ENCODE measurements around the gene CX3CR1. TPM values are rescaled to one million over a fixed set of nuclear protein-coding genes. Genes with fewer than 3 reads are reported as not detected.

Gene CX3CR1
- total and polyA plus RNA-seq, 2 of the 4 experiments (the other 2 are of a cell fraction), result not detected

GRCh38 chr3:39282057-39282456 is 2.2 kb upstream of the CX3CR1 start:
- no peak for ATAC-seq (ENCODE audit: low read depth)
- Histone ChIP-seq H3K4me3 (ENCODE audit: insufficient read depth, low read depth, low read length) (no peak overlapping the region), H4K20me1 (ENCODE audit: insufficient read depth, low read length) (no peaks in the 10 kb centered on the region), H4K91ac (ENCODE audit: insufficient read depth, low read depth, low read length) (no peak overlapping the region), H2BK15ac (ENCODE audit: low read depth, low read length) (no peak overlapping the region), H2AK5ac (ENCODE audit: low read depth, low read length) (no peak overlapping the region), H2BK20ac (ENCODE audit: low read depth, low read length) (no peak overlapping the region), H3K9ac (ENCODE audit: low read depth, low read length) (no peak overlapping the region), H4K8ac (ENCODE audit: low read depth in 2 of 2, low read length in 2 of 2) (no peak overlapping the region), H2BK5ac (ENCODE audit: low read depth, low read length, poor library complexity, severe bottlenecking) (no peak overlapping the region), H3K23ac (ENCODE audit: low read depth, low read length) (no peak overlapping the region), H3K27me3 (ENCODE audit: control insufficient read depth, insufficient read depth, low read length) (peaks cover 7% of the 10 kb centered on the region; the same call in 1 of the 2 replicates), H2AFZ (replicated peaks; ENCODE audit: low read length, poor library complexity) (peak overlapping the region; percentile 41), H3K27ac (ENCODE audit: insufficient read depth, low read length) (no peak overlapping the region), H3K9me1 (ENCODE audit: insufficient read depth, low read length) (no peaks in the 10 kb centered on the region), H3K4me1 (ENCODE audit: control insufficient read depth, insufficient read depth, low read length) (no peaks in the 10 kb centered on the region), H4K5ac (ENCODE audit: low read depth, low read length) (no peak overlapping the region), H3K56ac (ENCODE audit: extremely low read depth, insufficient read depth, low read length) (no peak overlapping the region), H3K4ac (ENCODE audit: low read depth, low read length) (no peak overlapping the region), H3K79me1 (ENCODE audit: low read depth in 1 of 2, low read length in 2 of 2) (no peaks in the 10 kb centered on the region), H3K14ac (replicated peaks; ENCODE audit: low read depth, low read length) (no peak overlapping the region), H3K9me3 (ENCODE audit: control insufficient read depth, insufficient read depth, low read length) (no peaks in the 10 kb centered on the region), H3K18ac (ENCODE audit: low read depth, low read length) (no peak overlapping the region), H3K36me3 (ENCODE audit: control insufficient read depth, insufficient read depth, low read length) (no peaks in the 10 kb centered on the region), H3K4me2 (ENCODE audit: low read depth, low read length) (no peak overlapping the region), H2AK9ac (replicated peaks; ENCODE audit: low read depth, low read length, poor library complexity) (no peak overlapping the region), H2BK120ac (ENCODE audit: low read depth, low read length) (no peak overlapping the region)
- CTCF ChIA-PET, result interaction anchor here (2.3 kb wide), 1 partner anchor 10 kb away, joined by 8 read pairs; no protein-coding TSS in a partner anchor
- intact Hi-C loops (cut with micrococcal nuclease), result no loop called here
- WGBS, 2 experiments (ENCODE audit: extremely low coverage in 2 of 2, insufficient read length in 1 of 2), result 83% methylated on average over 2 of the region's 6 CpGs; no CpG with 5 or more reads in 1 of the 2 experiments
- BruUV-seq (replicated peaks), result no TSS peak
- no peak for TF ChIP-seq RFX5 (IDR thresholded peaks at IDR 0.05; ENCODE audit: low read depth, low read length)
- TF ChIP-seq MXI1 (IDR thresholded peaks at IDR 0.05; ENCODE audit: borderline replicate concordance, low read depth, low read length), result no peak
- TF ChIP-seq ELK1 (IDR thresholded peaks at IDR 0.05; ENCODE audit: borderline replicate concordance, low read depth, low read length), result no peak
- TF ChIP-seq MAZ (IDR thresholded peaks at IDR 0.05; ENCODE audit: borderline replicate concordance, low read depth, low read length), result no peak
- TF ChIP-seq POLR2A (IDR thresholded peaks at IDR 0.05; ENCODE audit: low read depth, low read length), result no peak
- TF ChIP-seq, protein P1, sequence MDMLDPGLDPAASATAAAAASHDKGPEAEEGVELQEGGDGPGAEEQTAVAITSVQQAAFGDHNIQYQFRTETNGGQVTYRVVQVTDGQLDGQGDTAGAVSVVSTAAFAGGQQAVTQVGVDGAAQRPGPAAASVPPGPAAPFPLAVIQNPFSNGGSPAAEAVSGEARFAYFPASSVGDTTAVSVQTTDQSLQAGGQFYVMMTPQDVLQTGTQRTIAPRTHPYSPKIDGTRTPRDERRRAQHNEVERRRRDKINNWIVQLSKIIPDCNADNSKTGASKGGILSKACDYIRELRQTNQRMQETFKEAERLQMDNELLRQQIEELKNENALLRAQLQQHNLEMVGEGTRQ (IDR thresholded peaks at IDR 0.05; ENCODE audit: low read depth, low read length), result no peak
- no peak for TF ChIP-seq RAD21 (IDR thresholded peaks at IDR 0.05; ENCODE audit: low read length)
- no peak for TF ChIP-seq CHD1 (IDR thresholded peaks at IDR 0.05; ENCODE audit: low read depth, low read length)
- no peak for TF ChIP-seq CEBPB (IDR thresholded peaks at IDR 0.05; ENCODE audit: low read depth, low read length)
- TF ChIP-seq, protein P2, sequence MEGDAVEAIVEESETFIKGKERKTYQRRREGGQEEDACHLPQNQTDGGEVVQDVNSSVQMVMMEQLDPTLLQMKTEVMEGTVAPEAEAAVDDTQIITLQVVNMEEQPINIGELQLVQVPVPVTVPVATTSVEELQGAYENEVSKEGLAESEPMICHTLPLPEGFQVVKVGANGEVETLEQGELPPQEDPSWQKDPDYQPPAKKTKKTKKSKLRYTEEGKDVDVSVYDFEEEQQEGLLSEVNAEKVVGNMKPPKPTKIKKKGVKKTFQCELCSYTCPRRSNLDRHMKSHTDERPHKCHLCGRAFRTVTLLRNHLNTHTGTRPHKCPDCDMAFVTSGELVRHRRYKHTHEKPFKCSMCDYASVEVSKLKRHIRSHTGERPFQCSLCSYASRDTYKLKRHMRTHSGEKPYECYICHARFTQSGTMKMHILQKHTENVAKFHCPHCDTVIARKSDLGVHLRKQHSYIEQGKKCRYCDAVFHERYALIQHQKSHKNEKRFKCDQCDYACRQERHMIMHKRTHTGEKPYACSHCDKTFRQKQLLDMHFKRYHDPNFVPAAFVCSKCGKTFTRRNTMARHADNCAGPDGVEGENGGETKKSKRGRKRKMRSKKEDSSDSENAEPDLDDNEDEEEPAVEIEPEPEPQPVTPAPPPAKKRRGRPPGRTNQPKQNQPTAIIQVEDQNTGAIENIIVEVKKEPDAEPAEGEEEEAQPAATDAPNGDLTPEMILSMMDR (conservative IDR thresholded peaks at IDR 0.05; ENCODE audit: low read depth, low read length), result no peak
- TF ChIP-seq BHLHE40 (IDR thresholded peaks at IDR 0.05; ENCODE audit: low read depth, low read length), result no peak
- TF ChIP-seq NFE2L2 (IDR thresholded peaks at IDR 0.05; ENCODE audit: low read depth, low read length), result no peak
- TF ChIP-seq SMC3 (IDR thresholded peaks at IDR 0.05; ENCODE audit: low read depth, low read length), result no peak
- TF ChIP-seq RCOR1 (IDR thresholded peaks at IDR 0.05; ENCODE audit: insufficient replicate concordance, low read length), result no peak
- in situ Hi-C loops (cut with MboI; ENCODE audit: low sequenced_read_pairs), result loop anchor here (5.0 kb wide), 1 partner anchor 90 kb away; the partner anchor contains the start of gene XIRP1
- POLR2A ChIA-PET (ENCODE audit: unreplicated experiment), result no interaction called here
- dilution Hi-C loops (cut with HindIII; ENCODE audit: low sequenced_read_pairs, unreplicated experiment), result no loop called here
- no peak for DNase-seq
